DOHH2 (cell line): Measurements from ENCODE around the gene ZMAT5.

ENCODE experiments used
- H3F3A ChIP-seq: fragments of 200-600 bp; sonication (generic), shearing (Covaris generic); 2 replicates; pipeline ENCODE4 v1.6.0; 2016; ENCODE audit warnings: antibody characterized with exemption, mild to moderate bottlenecking; ENCODE audit not compliant: control insufficient read depth, insufficient read depth
- H3K27ac ChIP-seq: fragments of 200-600 bp; sonication (generic); 2 replicates; pipeline ENCODE4 v1.5.1; 2014; ENCODE audit warnings: low read depth, mild to moderate bottlenecking, low read length, moderate library complexity
- H3K27me3 ChIP-seq: fragments of 200-600 bp; sonication (generic); 2 replicates; pipeline ENCODE4 v1.6.1; 2014; ENCODE audit warnings: mild to moderate bottlenecking, low read length, mixed read lengths; ENCODE audit not compliant: control insufficient read depth
- H3K36me3 ChIP-seq: fragments of 200-600 bp; sonication (generic); 2 replicates; pipeline ENCODE4 v1.6.1; 2014; ENCODE audit warnings: mild to moderate bottlenecking, low read length, moderate library complexity, mixed read lengths; ENCODE audit not compliant: control insufficient read depth
- H3K4me1 ChIP-seq: fragments of 200-600 bp; sonication (generic); 2 replicates; pipeline ENCODE4 v1.6.1; 2014; ENCODE audit warnings: mild to moderate bottlenecking, low read length, mixed read lengths; ENCODE audit not compliant: control insufficient read depth
- H3K4me2 ChIP-seq: fragments of 200-600 bp; sonication (generic); 2 replicates; pipeline ENCODE4 v1.6.0; 2014; ENCODE audit warnings: mild to moderate bottlenecking, low read length, moderate library complexity
- H3K4me3 ChIP-seq: fragments of 200-600 bp; sonication (generic); 2 replicates; pipeline ENCODE4 v1.5.1; 2014; ENCODE audit warnings: mild to moderate bottlenecking, low read length, mixed read lengths
- H3K79me2 ChIP-seq: fragments of 200-600 bp; sonication (generic); 2 replicates; pipeline ENCODE4 v1.6.1; 2014; ENCODE audit warnings: mild to moderate bottlenecking, low read length, mixed read lengths; ENCODE audit not compliant: control insufficient read depth
- H3K9me2 ChIP-seq: fragments of 200-600 bp; sonication (generic); replicated peaks from 2 replicates; pipeline ENCODE4 v1.6.1; 2014; ENCODE audit warnings: mild to moderate bottlenecking, low read length, mixed read lengths; ENCODE audit not compliant: control insufficient read depth
- H3K9me3 ChIP-seq: fragments of 200-600 bp; sonication (generic); 2 replicates; pipeline ENCODE4 v1.6.1; 2014; ENCODE audit warnings: antibody characterized with exemption, low read length, mixed read lengths; ENCODE audit not compliant: control insufficient read depth, insufficient read depth
- H4K20me1 ChIP-seq: fragments of 200-600 bp; sonication (generic); 2 replicates; pipeline ENCODE4 v1.6.0; 2014; ENCODE audit warnings: low read depth, mild to moderate bottlenecking, antibody characterized with exemption, low read length, moderate library complexity; ENCODE audit not compliant: control insufficient read depth, insufficient read depth
- EZH2phosphoT487 ChIP-seq: fragments of 200-600 bp; sonication (generic); IDR thresholded peaks from 2 replicates; pipeline ENCODE4 v1.6.1; 2017; ENCODE audit warnings: borderline replicate concordance, mild to moderate bottlenecking, antibody characterized with exemption, low read length, moderate library complexity, mixed read lengths
- TF ChIP-seq, protein P1 (sequence below): fragments of 200-600 bp; sonication (generic); IDR thresholded peaks from one replicate; pipeline ENCODE4 v1.5.1; 2014; ENCODE audit warnings: antibody characterized with exemption, mild to moderate bottlenecking, low read depth, low read length; ENCODE audit not compliant: poor library complexity, severe bottlenecking

The ZMAT5 gene

GRCh38 chr22:29719899-29720645 lies 46.7 kb downstream of the ZMAT5 start, which contains the start of gene CABP7:
Gene CABP7, plus strand, starts transcription at chr22:29720003. Its CDS starts 422 bp downstream, at chr22:29720425.
- Histone ChIP-seq H3K4me3 (no peak within 1 kb of the TSS), H3K27ac (no peak within 1 kb of the TSS), H3K79me2 (no peaks in the 10 kb centered on the region), H3K27me3 (peaks cover 3% of the 10 kb centered on the region; the same call in 1 of the 2 replicates), H3F3A (no peaks in the 10 kb centered on the region), H3K36me3 (no peaks in the 10 kb centered on the region), H4K20me1 (no peaks in the 10 kb centered on the region; the same call in 1 of the 2 replicates), H3K9me3 (no peaks in the 10 kb centered on the region), H3K4me2 (no peak within 1 kb of the TSS), H3K9me2 (no peaks in the 10 kb centered on the region), H3K4me1 (no peaks in the 10 kb centered on the region)
- TF ChIP-seq, protein P1, sequence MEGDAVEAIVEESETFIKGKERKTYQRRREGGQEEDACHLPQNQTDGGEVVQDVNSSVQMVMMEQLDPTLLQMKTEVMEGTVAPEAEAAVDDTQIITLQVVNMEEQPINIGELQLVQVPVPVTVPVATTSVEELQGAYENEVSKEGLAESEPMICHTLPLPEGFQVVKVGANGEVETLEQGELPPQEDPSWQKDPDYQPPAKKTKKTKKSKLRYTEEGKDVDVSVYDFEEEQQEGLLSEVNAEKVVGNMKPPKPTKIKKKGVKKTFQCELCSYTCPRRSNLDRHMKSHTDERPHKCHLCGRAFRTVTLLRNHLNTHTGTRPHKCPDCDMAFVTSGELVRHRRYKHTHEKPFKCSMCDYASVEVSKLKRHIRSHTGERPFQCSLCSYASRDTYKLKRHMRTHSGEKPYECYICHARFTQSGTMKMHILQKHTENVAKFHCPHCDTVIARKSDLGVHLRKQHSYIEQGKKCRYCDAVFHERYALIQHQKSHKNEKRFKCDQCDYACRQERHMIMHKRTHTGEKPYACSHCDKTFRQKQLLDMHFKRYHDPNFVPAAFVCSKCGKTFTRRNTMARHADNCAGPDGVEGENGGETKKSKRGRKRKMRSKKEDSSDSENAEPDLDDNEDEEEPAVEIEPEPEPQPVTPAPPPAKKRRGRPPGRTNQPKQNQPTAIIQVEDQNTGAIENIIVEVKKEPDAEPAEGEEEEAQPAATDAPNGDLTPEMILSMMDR, result no peak
- no peak for TF ChIP-seq EZH2phosphoT487

- Histone ChIP-seq H3K27me3 (peaks cover 3% of the 10 kb centered on the region; the same call in 1 of the 2 replicates), H3K4me2 (no peak overlapping the region), H3K36me3 (no peaks in the 10 kb centered on the region)
Measured at GRCh38 chr22:29718949-29719898, 47.6 kb downstream of the ZMAT5 start.

GRCh38 chr22:29717789-29718188 lies 49.0 kb downstream of the ZMAT5 start:
- no peaks in the 10 kb centered on the region; the same call in 1 of the 2 replicates for H4K20me1 ChIP-seq
- no peaks in the 10 kb centered on the region for H3F3A ChIP-seq
- H3K4me1 ChIP-seq, result no peaks in the 10 kb centered on the region
- no peak for TF ChIP-seq EZH2phosphoT487
- TF ChIP-seq, protein P1, result no peak
- no peaks in the 10 kb centered on the region for H3K79me2 ChIP-seq
- peaks cover 3% of the 10 kb centered on the region; the same call in 1 of the 2 replicates for H3K27me3 ChIP-seq
- H3K27ac ChIP-seq, result no peak overlapping the region
- H3K9me2 ChIP-seq, result no peaks in the 10 kb centered on the region
- no peak overlapping the region for H3K4me3 ChIP-seq
- no peak overlapping the region for H3K4me2 ChIP-seq
- H3K9me3 ChIP-seq, result no peaks in the 10 kb centered on the region
- H3K36me3 ChIP-seq, result no peaks in the 10 kb centered on the region

More at GRCh38 chr22:29718949-29719898, 47.6 kb downstream of the ZMAT5 start:
- Histone ChIP-seq H3K4me3 (no peak overlapping the region), H3K9me3 (no peaks in the 10 kb centered on the region), H3F3A (no peaks in the 10 kb centered on the region), H3K27ac (no peak overlapping the region), H3K9me2 (no peaks in the 10 kb centered on the region), H4K20me1 (no peaks in the 10 kb centered on the region; the same call in 1 of the 2 replicates), H3K79me2 (no peaks in the 10 kb centered on the region), H3K4me1 (no peaks in the 10 kb centered on the region)
- TF ChIP-seq, protein P1, result no peak
- no peak for TF ChIP-seq EZH2phosphoT487
